ENCODE data around the gene BTD.
A peak's percentile ranks its signal among the peaks of the same experiment; 100 is the strongest.
"Not testable (repeated sequence)": the region's sequence is repeated elsewhere in the genome, so short reads cannot be mapped to it uniquely, and the experiment has no call there.

Gene BTD

GRCh38 chr3:15601399-15602145, at the start of gene BTD, which contains the start of gene HACL1:
Gene BTD, plus strand, starts transcription at chr3:15601745. Its CDS starts 33,695 bp downstream, at chr3:15635440.
Gene HACL1, minus strand, starts transcription at chr3:15601569. Its CDS starts 106 bp downstream, at chr3:15601463.
- DNase-seq (ENCODE audit: low read depth, low spot score), result peak; percentile 99

DNA sequence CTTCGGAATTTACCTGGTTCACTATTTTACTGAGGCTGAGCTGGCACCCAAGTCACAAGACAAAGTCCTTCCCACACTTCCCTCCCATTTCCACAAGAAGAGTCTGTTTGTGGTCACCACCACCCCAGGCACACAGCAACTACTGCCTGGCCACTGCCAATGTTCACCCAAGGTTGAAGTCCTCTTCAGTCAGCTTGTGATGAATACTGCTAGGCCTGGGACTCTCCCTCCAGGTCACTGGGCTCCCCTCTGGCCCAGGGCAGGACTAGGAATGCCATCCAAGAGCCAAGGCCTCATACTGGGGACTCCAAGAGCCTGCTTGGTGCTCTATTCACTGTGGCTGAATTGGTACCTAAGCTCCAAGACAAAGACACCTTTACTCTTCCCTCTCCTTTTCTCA, 49.6 kb upstream of the BTD start:
- no peak for DNase-seq (ENCODE audit: low read depth, low spot score)

- DNase-seq (ENCODE audit: low read depth, low spot score), result no peak
Measured at GRCh38 chr3:15553749-15554148, 47.8 kb upstream of the BTD start.

GRCh38 chr3:15556512-15556911, 45.0 kb upstream of the BTD start:
- no peak for DNase-seq (ENCODE audit: low read depth, low spot score)

DNA sequence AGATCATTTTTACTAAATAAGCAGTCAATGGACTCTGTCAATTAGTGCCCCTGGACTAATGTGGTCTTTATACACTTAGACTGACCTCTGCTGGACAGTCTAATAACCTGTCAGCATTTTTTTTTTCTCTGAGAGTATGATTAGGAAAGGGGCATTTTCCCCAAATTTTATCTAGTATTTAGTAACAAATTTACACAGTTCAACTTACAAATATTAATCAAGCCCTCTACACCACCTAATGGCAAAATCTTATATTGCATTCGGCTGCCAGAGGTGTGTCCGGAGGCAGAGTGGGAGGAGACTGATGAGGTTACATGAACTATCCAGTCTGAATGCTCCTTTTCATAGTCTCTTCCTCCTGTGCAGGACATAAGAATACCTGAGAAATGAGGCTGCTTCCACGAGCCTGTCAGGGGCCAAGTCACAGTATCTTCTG, 44.0 kb upstream of the BTD start:
- DNase-seq (ENCODE audit: low read depth, low spot score), result peak; percentile 78

GRCh38 chr3:15558581-15558980, 43.0 kb upstream of the BTD start:
- no peak for DNase-seq (ENCODE audit: low read depth, low spot score)

GRCh38 chr3:15562560-15562959, 39.0 kb upstream of the BTD start:
- DNase-seq (ENCODE audit: low read depth, low spot score), result no peak

DNA sequence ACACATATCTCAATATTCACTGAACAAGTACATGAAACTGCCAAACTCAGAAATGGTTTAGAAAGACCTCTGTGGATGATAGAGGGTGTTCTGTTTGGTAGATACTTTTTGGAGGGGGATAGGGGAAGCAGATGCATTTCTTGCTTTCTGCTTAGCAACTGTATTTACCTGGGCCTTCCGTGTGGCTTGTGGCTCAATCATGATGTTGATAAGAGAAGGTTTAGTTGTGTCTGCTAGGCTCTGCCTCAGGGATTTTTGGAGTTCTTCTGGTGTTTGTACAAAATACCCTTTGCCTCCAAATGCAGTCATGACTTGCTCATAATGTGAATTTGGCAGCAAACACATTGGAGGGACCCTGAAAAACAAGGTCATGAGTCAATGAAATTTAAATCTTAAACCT, 38.4 kb upstream of the BTD start:
- DNase-seq (ENCODE audit: low read depth, low spot score), result no peak

- no peak for DNase-seq (ENCODE audit: low read depth, low spot score)
Measured at GRCh38 chr3:15572138-15572537, 29.4 kb upstream of the BTD start.

DNA sequence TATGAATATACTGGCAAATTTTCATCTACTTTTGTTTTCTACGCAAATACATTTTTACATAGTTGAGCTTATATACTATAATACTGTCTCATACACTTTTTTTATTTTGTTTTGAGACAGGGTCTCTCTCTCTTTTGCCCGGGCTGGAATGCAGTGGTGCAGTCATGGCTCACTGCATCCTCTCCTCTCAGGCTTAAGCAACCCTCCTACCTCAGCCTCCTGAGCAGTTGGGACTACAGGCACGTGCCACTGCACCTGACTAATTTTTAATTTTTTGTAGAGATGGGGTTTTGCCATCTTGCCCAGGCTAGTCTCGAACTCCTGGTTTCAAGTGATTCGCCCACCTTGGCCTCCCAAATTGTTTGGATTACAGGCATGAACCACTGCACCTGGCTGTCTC, 26.1 kb upstream of the BTD start:
- no peak for DNase-seq (ENCODE audit: low read depth, low spot score)

- DNase-seq (ENCODE audit: low read depth, low spot score), result no peak
Measured at GRCh38 chr3:15576475-15576874, 25.1 kb upstream of the BTD start.

DNA sequence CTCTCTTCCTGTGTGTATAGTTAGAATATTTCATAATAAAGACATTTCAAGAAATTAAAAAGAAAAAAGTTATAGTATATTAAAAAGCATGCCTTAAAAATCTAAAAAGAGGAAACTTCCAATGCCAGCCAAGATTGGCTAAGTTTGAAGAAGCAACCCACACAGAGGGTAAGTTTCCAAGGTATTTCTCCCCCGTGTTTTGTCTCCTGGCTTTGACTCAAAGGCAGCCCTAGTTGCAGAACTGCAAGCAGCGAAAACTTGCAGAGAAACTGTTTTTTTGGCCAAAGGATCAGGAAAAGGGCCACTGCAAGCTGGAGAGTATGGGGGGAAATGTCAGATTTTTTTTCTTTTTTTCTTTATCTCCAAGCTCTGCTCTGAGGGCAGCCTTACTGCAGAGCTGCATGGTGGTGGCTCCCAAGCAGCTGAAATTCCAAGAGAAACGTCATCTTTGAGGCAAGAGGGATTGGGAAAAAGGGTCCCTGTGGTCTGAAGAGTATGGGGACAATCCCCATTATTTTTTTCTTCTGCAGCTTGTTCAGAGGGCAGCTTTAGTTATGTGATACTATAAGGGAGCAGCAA, 23.2 kb upstream of the BTD start:
- DNase-seq (ENCODE audit: low read depth, low spot score), result no peak

DNA sequence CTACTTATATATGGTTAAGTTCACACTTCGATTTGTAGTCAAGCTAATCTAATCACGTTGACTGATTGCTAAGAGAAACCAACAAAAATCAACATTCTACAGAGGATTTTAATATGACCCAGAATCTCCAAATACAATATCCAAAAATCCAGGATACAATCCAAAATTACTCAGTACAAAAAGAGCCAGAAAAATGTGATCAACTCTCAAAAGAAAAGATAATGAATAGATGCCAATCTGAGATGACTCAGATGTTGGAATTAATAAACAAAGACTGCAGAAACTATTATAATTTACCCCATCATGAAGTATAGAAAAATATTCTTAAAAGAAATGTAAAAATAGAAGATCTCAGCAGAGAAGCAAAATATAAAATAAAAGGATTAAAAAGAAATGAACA, 22.5 kb upstream of the BTD start:
- DNase-seq (ENCODE audit: low read depth, low spot score), result no peak

- DNase-seq (ENCODE audit: low read depth, low spot score), result no peak
Measured at GRCh38 chr3:15581471-15582394, 19.8 kb upstream of the BTD start.

GRCh38 chr3:15585111-15585845, 16.3 kb upstream of the BTD start:
- no peak for DNase-seq (ENCODE audit: low read depth, low spot score)

DNA sequence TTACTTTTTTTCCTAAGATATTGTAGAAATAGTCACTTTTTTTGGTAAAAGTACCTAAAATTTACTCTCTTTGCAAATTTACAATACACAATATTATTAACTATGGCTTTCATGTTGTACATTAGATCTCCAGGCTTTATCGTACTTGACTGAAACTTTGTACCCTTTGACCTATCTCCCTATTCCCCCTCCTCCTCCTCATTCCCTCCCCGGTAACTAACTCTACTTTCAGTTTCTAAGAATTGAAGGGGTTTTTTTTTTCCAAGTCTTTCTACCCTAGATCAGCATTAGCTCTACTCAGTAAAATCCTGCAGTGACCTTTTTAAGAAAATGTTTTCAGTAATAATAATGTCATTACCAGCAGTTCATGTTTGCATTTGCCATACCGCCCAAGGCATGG, 10.3 kb upstream of the BTD start:
- no peak for DNase-seq (ENCODE audit: low read depth, low spot score)

- no peak for DNase-seq (ENCODE audit: low read depth, low spot score)
Measured at GRCh38 chr3:15591928-15592327, 9.6 kb upstream of the BTD start.

DNA sequence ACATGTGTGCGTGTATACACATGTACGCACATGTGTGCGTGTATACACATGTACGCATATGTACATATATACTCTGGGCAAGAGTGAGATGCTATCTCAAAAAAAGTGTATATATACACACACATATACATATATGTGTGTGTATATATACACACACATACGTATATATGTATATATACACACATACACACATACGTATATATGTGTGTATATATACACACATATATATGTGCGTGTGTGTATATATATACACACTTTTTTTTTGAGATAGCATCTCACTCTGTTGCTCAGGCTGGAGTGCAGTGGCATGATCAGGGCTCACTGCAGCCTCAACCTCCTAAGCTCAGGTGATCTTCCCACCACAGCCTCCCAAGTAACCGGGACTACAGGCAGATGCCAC, 8.6 kb upstream of the BTD start:
- no peak for DNase-seq (ENCODE audit: low read depth, low spot score)

GRCh38 chr3:15595955-15596354, 5.6 kb upstream of the BTD start:
- DNase-seq (ENCODE audit: low read depth, low spot score), result no peak

DNA sequence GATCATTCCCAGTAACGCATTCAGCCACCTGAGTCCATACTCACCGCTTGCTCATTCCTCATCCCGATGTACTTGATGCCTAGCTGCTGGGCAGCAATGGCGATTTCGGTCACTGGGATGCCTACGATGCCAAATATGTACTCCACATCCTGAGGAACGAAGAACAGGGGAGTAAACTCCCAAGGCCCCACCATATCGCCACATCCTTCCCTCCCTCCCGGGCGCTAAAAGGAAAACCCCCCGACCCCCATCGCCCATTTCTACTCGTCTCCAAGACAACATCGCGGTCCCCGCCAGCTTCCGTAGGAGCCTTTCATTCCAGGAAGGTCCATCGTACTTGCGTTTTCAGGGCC, 523 bp upstream of the BTD start:
- DNase-seq (ENCODE audit: low read depth, low spot score), result no peak

GRCh38 chr3:15602146-15602536, 596 bp downstream of the BTD start:
- no peak for DNase-seq (ENCODE audit: low read depth, low spot score)

DNA sequence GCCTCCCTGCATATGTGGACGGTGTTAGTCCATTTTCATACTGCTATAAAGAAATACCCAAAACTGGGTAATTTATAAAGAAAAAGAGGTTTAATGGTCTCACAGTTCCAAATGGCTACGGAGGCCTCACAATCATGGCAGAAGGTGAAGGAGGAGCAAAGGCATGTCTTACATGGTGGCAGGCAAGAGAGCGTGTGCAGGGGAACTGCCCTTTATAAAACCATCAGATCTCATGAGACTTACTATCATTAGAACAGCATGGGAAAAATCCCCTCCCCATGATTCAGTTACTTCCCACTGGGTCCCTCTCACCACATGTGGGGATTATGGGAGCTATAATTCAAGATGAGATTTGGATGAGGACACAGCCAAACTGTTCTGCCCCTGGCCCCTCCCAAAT, 1.3 kb downstream of the BTD start:
- DNase-seq (ENCODE audit: low read depth, low spot score), result not testable (repeated sequence)
